Right cardiac atrium (tissue), 5 donors: ENCODE data around the gene ACTN3. TPM values are rescaled to one million over a fixed set of nuclear protein-coding genes. Genes with fewer than 3 reads are reported as not detected.

Source experiments
- ATAC-seq, 2 donors: fragments of 200-7000 bp; cut with Tn5 transposase; one replicate each; pipeline versions ENCODE4 v1.8.0 to v1.9.1; 2020; ENCODE audit warnings: moderate library complexity in 2 of 2, mild to moderate bottlenecking in 1 of 2
- DNase-seq, 3 donors: peaks; one replicate each; pipeline ENCODE4 v3.0.0-alpha.2; 2020
- H3K27ac ChIP-seq: one replicate; pipeline ENCODE4 v1.5.1; 2013; ENCODE audit warnings: mild to moderate bottlenecking, low read length, control low read depth, moderate library complexity
- H3K27me3 ChIP-seq: one replicate; pipeline ENCODE4 v1.6.1; 2013; ENCODE audit not compliant: control insufficient read depth, insufficient read depth
- H3K4me1 ChIP-seq: one replicate; pipeline ENCODE4 v1.6.1; 2013; ENCODE audit warnings: low read length; ENCODE audit not compliant: control insufficient read depth, insufficient read depth
- H3K4me3 ChIP-seq: one replicate; pipeline ENCODE4 v1.5.1; 2013; ENCODE audit warnings: low read length, control low read depth
- H3K9me3 ChIP-seq: one replicate; pipeline ENCODE4 v1.6.1; 2013; ENCODE audit warnings: low read length; ENCODE audit not compliant: control insufficient read depth
- WGBS: extraction: QIAGEN DNeasy Blood & Tissue Kit; methylation state at CpG from one replicate; pipeline ENCODE4 v1.1.7; 2013; 5-methylcytosine and 5-hydroxymethylcytosine counted together
- intact Hi-C, 4 donors: fragments of 100-400 bp; cut with DNase I; formaldehyde crosslinking; loops; one replicate each; pipeline versions ENCODE4 v1.11.0 to v1.14.0; 2022 to 2023
- long read RNA-seq, 4 donors: library from polyadenylated mRNA; unstranded; transcript quantifications; one replicate each; pipeline ENCODE4 v2.0.0, GENCODE V29; 2020 to 2021
- polyA plus RNA-seq: library from polyadenylated mRNA; stranded (reverse); fragments of 200-250 nt; gene quantifications from one replicate; pipeline ENCODE4 v1.2.3, GENCODE V29; 2013
- total RNA-seq, 4 donors: library from RNA; stranded (reverse); fragmentation: NEBNext Ultra II Directional; extraction: Animal tissue kit (Norgen Biotek cat#: 25700); gene quantifications; one replicate each; pipeline ENCODE4 v1.2.1, GENCODE V29; 2021
- donor health status: healthy with polysubstance abuse.
- donor health status: DM: no; HTN: yes; CAD: no.
- donor health status: DM: no; HTN: no; CAD: no.
- donor health status: DM: no; HTN: yes; CAD: no; lungs with severe emphysema.
- donor health status: DM: yes; HTN: yes; CAD: no.

The ACTN3 gene
- total RNA-seq = under 1 TPM in 1 of 4 donors, not detected in 3; 0.09 TPM
- polyA plus RNA-seq = 0.05 TPM
- long read RNA-seq, donor 1, partial matches to known transcripts = 1 of 1 reads
- long read RNA-seq, donor 1, other reads (novel, unspliced or antisense) = 0 of 1 reads
- long read RNA-seq, donor 2 = 0 reads
- long read RNA-seq, donor 3 = 0 reads
- long read RNA-seq, donor 4 = 0 reads

DNA sequence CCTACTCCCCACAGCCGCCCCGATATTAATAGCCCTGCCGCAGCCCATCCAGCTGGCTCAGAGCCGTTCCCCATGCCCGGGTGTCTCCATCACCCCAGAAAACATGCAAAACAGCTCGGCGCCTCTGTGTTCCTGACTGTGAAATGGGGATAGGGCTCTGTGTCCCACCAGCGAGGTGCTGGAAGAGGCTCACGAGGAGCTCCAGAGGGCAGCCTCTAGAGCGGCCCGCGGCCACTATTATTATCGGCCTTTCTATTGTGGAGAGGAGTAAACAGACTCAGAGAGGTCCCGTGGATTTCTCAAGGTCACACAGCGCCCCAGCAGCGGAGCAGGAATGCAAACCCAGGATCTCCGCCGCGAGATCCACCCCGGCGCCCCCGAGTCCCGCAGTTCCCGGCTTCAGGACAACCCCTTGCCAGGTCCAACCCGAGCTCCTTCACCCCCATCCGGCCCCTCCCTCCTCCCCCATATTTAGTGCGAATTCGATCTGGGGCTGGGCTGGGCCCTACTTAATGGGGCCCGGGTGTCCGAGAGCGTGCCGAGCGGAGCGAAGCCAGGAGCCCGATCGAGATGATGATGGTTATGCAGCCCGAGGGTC, at the start of gene ACTN3:
Gene ACTN3, plus strand, starts transcription at position 536 of the 598 bp plus-strand sequence. Its CDS starts 35 bp downstream, at position 571.
- Histone ChIP-seq H3K4me3 (peak within 1 kb of the TSS; percentile 53), H3K27ac (peak within 1 kb of the TSS; percentile 24), H3K9me3 (no peaks in the 10 kb centered on the region), H3K27me3 (no peaks in the 10 kb centered on the region), H3K4me1 (no peaks in the 10 kb centered on the region)
- 2% methylated on average over 37 of the region's 37 CpGs for WGBS
- intact Hi-C loops = no loop called here
- ATAC-seq (peak; percentile 22 to 43), DNase-seq (peak; percentile 46 to 84 (median 81))

DNA sequence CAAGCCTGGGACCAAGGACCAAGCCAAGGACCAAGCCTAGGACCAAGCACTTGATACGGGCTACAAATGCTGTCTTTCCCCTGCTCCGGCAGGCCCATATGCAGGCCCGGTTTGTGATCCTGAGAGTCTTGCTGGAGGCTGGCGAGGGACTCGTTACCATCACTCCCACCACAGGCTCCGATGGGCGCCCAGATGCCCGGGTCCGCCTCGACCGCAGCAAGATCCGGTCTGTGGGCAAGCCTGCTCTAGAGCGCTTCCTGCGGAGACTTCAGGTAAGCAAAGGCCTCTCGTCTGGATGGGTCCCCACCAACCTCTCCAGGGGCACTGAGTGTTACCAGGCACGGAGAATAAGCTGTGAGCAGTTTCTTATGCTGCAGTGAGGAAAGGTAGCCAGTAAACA, 49.5 kb upstream of the ACTN3 start:
- 95% methylated on average over 16 of the region's 16 CpGs for WGBS

DNA sequence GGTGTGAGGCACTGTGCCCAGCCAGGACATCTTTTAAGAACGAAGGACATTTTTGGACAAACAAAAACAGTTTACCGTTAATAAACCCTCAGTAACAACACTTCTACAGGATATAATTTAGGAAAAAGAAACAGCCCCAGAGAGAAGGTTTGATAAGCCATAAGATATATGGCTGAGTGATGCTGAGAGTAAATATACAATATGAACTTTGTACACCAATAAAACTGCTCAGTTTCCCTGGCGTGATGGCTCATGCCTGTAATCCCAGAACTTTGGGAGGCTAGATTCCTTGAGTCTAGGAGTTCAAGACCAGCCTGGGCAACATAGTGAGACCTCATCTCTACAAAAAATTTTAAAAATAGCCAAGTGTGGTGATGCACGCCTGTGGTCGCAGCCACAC, 48.2 kb upstream of the ACTN3 start:
- Histone ChIP-seq H3K27ac (no peak overlapping the region), H3K4me1 (no peaks in the 10 kb centered on the region), H3K4me3 (no peak overlapping the region), H3K9me3 (no peaks in the 10 kb centered on the region), H3K27me3 (no peaks in the 10 kb centered on the region)
- intact Hi-C loops = no loop called here
- DNase-seq (no peak), ATAC-seq (no peak)
- 92% methylated on average over 5 of the region's 5 CpGs for WGBS

More for the DNA sequence above, 49.5 kb upstream of the ACTN3 start:
- DNase-seq (peak in 1 of 3 donors; percentile 58), ATAC-seq (no peak)
- Histone ChIP-seq H3K4me1 (no peaks in the 10 kb centered on the region), H3K9me3 (no peaks in the 10 kb centered on the region), H3K4me3 (no peak overlapping the region), H3K27ac (no peak overlapping the region), H3K27me3 (no peaks in the 10 kb centered on the region)
- intact Hi-C loops = no loop called here

DNA sequence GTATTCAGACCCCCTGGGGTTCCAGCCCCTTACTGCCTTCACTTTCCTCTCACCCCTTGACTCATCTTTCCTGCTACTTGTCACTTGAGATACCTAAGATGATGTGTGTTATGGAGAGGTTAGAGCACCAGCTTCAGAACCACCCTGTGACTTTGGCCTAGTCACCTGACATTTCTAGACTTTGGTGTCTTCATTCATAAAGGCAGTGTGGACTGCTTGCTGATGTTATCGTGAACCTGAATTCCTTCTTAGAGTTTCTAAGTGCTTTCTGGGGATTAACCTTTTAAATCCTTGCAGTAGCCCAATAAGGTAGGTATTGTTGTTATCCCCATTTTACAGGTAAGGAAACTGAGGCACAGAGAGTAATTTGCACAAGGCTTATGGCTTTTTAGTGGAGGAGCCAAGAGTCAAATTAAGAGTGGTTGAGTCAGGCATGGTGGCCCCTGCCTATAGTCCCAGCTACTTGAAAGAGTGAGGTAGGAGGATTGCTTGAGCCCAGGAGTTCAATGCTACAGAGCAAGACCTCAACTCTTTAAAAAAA, 41.4 kb upstream of the ACTN3 start:
- DNase-seq = no peak
- H3K4me3 ChIP-seq = no peak overlapping the region
- no peaks in the 10 kb centered on the region for H3K9me3 ChIP-seq
- no peak for ATAC-seq
- WGBS = 98% methylated on average over 1 of the region's 1 CpG
- intact Hi-C loops = no loop called here
- no peaks in the 10 kb centered on the region for H3K27me3 ChIP-seq
- no peak overlapping the region for H3K27ac ChIP-seq
- no peaks in the 10 kb centered on the region for H3K4me1 ChIP-seq

DNA sequence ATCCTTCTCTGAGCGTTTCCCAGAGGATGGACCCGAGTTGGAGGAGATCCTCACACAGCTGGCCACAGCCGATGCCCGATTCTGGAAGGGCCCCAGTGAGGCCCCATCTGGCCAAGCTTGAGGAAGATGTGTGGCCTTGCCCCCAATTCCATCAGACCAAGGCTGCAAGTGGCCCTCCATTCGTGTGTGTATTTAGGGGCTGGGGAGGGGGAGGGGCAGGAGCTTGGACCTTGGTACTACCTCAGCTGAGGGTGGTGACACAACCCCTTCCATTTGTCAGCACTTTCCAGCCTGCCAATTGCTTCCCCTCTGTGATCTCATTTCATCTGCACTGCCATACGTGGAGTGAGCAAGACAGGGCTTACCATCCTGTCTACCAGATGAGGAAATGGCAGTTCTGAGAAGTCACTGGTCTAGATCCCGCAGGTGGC, 37.6 kb upstream of the ACTN3 start:
- ATAC-seq = no peak
- H3K4me3 ChIP-seq = no peak overlapping the region
- no peaks in the 10 kb centered on the region for H3K9me3 ChIP-seq
- H3K27me3 ChIP-seq = no peaks in the 10 kb centered on the region
- DNase-seq = no peak
- WGBS = 66% methylated on average over 7 of the region's 7 CpGs
- no peak overlapping the region for H3K27ac ChIP-seq
- peaks cover 1% of the 10 kb centered on the region for H3K4me1 ChIP-seq
- intact Hi-C loops = no loop called here

DNA sequence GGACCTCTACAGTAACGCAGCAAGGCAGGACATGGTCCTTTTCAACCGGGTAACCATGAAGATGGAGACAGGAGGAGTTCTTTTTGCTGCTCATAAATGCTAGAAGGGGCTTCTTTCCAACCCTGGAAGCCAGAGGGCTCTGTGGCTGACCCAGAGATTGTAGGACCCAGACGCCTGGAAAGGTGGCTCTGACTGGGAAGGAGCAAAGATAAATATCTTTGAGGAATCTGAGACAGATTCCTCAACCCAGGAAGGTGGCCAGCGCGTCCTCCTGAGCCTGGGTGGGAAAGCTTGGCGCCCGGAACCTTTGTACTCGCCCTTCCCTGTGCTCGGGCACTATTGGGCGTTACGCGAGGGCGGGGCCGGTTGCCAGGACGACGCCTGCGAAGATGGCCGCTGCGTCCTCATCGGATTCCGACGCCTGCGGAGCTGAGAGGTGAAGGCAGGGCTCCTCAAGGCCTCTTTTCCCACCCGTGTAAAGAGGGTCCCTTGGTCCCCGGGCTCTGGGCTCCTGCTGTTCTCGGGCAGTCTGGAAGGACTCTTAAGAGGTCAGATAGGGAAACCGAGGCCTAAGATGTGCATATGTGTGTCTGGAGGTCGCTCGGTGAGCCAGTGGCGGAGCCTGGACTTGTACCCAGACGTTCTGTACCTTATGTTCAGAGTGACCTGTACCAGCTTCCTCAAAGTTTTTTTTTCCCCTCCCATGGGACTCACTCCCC, 36.3 kb upstream of the ACTN3 start, which contains the start of gene BBS1:
Gene BBS1, plus strand, starts transcription at position 365 of the 719 bp plus-strand sequence. Its CDS starts 25 bp downstream, at position 390.
- intact Hi-C loops = no loop called here
- Histone ChIP-seq H3K27ac (peak within 1 kb of the TSS; percentile 75), H3K27me3 (no peaks in the 10 kb centered on the region), H3K4me1 (peaks cover 1% of the 10 kb centered on the region), H3K9me3 (no peaks in the 10 kb centered on the region), H3K4me3 (peak within 1 kb of the TSS; percentile 73)
- ATAC-seq = peak; percentile 97
- peak; percentile 90 to 97 (median 95) for DNase-seq
- under 1% methylated on average over 31 of the region's 31 CpGs for WGBS

DNA sequence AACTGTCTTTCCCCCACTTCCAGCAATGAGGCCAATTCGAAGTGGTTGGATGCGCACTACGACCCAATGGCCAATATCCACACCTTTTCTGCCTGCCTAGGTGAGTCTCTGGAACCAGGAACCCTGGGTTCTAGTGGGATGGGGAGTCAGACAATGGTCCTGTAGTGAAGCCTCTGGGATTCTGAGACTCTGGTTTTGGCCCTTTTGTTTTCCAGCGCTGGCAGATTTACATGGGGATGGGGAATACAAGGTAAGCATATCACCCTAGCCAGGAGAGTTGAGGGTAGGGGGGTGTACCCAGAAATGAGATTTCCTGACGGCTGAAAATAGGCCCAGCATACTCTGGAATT, 35.7 kb upstream of the ACTN3 start:
- DNase-seq = no peak
- Histone ChIP-seq H3K27me3 (no peaks in the 10 kb centered on the region), H3K4me3 (peak overlapping the region; percentile 73), H3K9me3 (no peaks in the 10 kb centered on the region), H3K27ac (no peak overlapping the region), H3K4me1 (peaks cover 1% of the 10 kb centered on the region)
- no peak for ATAC-seq
- WGBS = 9% methylated on average over 5 of the region's 5 CpGs
- intact Hi-C loops = no loop called here

DNA sequence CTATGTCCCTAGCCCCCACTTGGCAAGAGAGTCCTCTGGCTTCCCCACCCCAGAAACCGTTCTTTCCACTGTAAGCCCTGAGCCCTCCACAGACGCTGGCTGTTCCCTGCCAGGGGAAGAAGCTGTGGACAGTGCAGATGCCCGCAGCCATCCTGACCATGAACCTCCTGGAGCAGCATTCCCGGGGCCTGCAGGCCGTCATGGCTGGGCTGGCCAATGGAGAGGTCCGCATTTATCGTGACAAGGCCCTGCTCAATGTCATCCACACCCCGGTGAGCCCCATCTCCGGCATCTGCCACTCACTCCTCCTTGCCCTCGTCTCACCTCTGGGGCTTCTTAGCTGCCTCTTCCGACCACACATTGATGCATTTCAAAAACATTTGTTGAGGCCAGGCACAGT, 23.1 kb upstream of the ACTN3 start:
- 51% methylated on average over 11 of the region's 11 CpGs for WGBS
- Histone ChIP-seq H3K4me3 (no peak overlapping the region), H3K27me3 (no peaks in the 10 kb centered on the region), H3K27ac (peak overlapping the region; percentile 75), H3K9me3 (no peaks in the 10 kb centered on the region), H3K4me1 (no peaks in the 10 kb centered on the region)
- DNase-seq (peak; percentile 53 to 82 (median 81)), ATAC-seq (peak; percentile 80 to 84)
- intact Hi-C loops = no loop called here

DNA sequence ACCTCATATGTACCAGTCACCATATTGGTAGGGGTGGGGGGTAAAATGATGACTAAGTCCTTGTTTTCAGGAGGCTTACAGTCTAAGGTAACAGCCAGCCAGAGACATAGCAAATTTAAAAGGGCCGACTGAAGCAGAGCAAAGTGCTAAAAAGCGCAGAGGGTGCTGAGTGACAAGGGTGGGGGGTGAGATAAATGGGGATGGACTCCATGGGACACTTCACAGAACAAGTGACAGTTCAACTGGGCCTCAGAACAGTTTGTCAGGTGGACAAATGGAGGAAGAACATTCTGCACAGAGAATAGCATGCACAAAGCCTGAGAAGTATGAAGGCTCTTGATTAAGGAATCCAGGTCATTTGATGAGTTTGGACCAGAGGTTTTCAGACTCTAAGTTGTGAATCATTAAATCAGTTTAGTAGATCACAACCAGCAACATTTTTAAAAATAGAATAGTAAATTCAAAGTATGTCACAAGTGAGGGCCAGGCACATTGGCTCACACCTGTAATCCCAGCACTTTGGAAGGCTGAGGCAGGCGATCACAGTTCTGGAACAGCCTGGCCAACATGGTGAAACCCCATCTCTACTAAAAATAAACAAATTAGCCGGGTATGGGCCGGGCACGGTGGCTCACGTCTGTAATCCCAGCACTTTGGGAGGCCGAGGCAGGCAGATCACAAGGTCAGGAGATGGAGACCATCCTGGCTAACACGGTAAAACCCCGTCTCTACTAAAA, 22.2 kb upstream of the ACTN3 start:
- no peaks in the 10 kb centered on the region for H3K4me1 ChIP-seq
- WGBS = 65% methylated on average over 10 of the region's 10 CpGs
- intact Hi-C loops = no loop called here
- H3K27ac ChIP-seq = peak overlapping the region; percentile 53
- DNase-seq (no peak), ATAC-seq (peak in 1 of 2 donors; percentile 65)
- no peaks in the 10 kb centered on the region for H3K9me3 ChIP-seq
- no peak overlapping the region for H3K4me3 ChIP-seq
- H3K27me3 ChIP-seq = no peaks in the 10 kb centered on the region

DNA sequence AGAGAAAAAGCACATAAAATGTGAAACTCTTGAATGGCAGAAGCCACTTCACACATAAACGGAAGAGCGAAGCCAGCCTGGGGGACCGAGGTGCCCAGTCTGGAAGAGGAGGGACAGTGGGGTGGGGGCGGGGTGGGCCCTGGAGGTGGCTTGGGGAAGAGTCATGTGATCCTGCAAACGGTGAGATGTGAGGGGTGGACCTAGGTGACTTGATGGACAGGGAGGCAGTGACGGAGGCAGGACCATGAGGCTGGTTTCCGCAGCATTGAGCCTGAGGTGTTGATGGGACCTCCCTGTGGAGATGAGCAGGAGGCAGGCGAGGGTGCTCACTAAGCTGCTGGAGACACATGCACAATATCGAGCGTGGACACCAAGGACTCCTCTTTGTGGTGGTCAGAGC, 17.6 kb upstream of the ACTN3 start:
- Histone ChIP-seq H3K4me1 (no peaks in the 10 kb centered on the region), H3K4me3 (no peak overlapping the region), H3K9me3 (no peaks in the 10 kb centered on the region), H3K27me3 (no peaks in the 10 kb centered on the region), H3K27ac (no peak overlapping the region)
- DNase-seq (no peak), ATAC-seq (no peak)
- intact Hi-C loops = no loop called here
- 77% methylated on average over 10 of the region's 10 CpGs for WGBS
